Choroid plexus epithelial cell (primary cell): Measurements from ENCODE around the gene ETV3.

ENCODE experiments used
- DNase-seq: peaks from one replicate; pipeline ENCODE4 v3.0.0-alpha.2; 2010; ENCODE audit warnings: low read depth
- H3K4me3 ChIP-seq: 2 replicates; pipeline ENCODE4 v1.5.1; 2011; ENCODE audit warnings: low read depth, mild to moderate bottlenecking, control low read depth, low read length, moderate library complexity
- CTCF ChIP-seq: conservative IDR thresholded peaks from 2 replicates; pipeline ENCODE4 v1.5.1; 2011; ENCODE audit warnings: low read depth, mild to moderate bottlenecking, control low read depth, inconsistent platforms, low read length, moderate library complexity

Gene ETV3

GRCh38 chr1:157096881-157097280 lies 41.3 kb downstream of the ETV3 start:
- H3K4me3 ChIP-seq = no peak overlapping the region
- no peak for DNase-seq
- no peak for TF ChIP-seq CTCF

GRCh38 chr1:157095551-157095950 lies 42.6 kb downstream of the ETV3 start:
- no peak for DNase-seq
- TF ChIP-seq CTCF = no peak
- no peak overlapping the region for H3K4me3 ChIP-seq

- TF ChIP-seq CTCF = no peak
- no peak for DNase-seq
- H3K4me3 ChIP-seq = no peak overlapping the region
Measured at GRCh38 chr1:157095091-157095490, 43.1 kb downstream of the ETV3 start.

- TF ChIP-seq CTCF = no peak
- H3K4me3 ChIP-seq = no peak overlapping the region
Measured at GRCh38 chr1:157092831-157093230, 45.4 kb downstream of the ETV3 start.

GRCh38 chr1:157091668-157092273 lies 46.4 kb downstream of the ETV3 start:
- no peak for TF ChIP-seq CTCF
- DNase-seq = no peak
- no peak overlapping the region for H3K4me3 ChIP-seq

More at GRCh38 chr1:157092831-157093230, 45.4 kb downstream of the ETV3 start:
- DNase-seq = peak; percentile 69

- no peak overlapping the region for H3K4me3 ChIP-seq
- no peak for TF ChIP-seq CTCF
- no peak for DNase-seq
Measured at GRCh38 chr1:157091186-157091585, 47.0 kb downstream of the ETV3 start.

GRCh38 chr1:157090771-157091170 lies 47.4 kb downstream of the ETV3 start:
- no peak overlapping the region for H3K4me3 ChIP-seq
- no peak for TF ChIP-seq CTCF
- no peak for DNase-seq
